ENCODE data around the gene CHST1.

Gene CHST1

DNA sequence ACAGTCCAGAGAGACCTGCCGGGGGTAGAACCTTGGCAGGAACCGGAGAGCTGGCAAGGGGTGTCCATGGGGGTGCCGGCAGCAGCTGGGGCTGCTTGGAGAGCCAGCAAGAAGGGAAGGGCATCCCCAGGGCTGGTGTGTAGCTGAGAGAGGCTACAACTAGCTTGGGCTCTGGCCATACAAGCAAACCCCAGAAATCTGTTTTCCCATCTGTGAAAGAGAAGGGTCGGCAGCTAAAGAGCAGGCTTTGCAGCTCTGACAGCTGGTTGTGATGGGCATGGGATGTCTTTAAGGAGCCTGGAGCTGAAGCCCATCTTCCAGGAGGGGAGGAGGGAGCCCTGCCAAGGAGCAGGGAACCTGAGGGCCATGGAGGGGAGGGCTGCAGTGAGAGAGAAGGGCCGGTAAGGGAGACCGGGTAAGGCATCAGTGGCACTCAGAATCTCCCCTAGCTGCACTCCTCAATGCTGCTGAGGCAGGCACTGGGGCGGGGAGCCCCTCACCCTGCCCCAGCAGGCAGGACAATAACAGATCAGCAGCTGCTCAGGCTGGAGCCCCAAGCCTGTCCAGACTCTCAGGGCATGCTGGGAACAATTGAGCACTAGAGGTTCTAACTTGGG lies 3.9 kb downstream of the CHST1 start:
- Histone ChIP-seq H3K27ac (no peak overlapping the region), H3K4me3 (no peak overlapping the region)

DNA sequence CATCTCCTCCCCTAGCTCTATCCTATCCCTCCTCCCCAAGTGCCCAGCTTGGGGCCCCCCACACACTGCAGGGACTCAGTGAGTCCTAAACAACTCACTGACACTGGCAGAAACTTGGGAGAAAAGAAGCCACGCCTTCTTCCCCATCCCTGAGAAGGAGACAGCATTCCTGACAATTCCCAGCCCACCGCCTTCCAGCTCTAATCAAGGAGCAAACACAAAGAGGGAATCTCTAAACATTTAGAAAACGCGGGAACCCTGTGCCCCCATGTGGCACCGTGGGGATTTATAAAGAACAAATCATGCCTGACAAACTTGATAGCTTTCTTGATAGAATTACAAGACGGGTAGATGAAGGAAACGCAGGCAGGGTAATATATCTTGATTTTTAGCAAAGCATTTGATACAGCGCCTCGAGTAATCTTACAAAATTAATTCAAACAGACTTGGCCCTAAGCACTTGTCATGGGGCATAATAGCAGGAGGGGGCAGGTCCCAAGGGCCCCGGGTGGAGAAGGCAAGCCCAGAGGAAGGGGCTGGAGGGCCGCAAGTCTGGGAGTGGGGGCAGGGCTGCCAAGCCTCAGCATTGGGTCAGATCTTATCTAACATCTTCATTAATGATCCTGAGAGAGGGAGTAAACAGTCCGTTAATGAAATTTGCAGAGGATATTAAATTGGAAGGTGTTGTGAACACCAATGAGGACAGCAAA lies 4.5 kb downstream of the CHST1 start:
- Histone ChIP-seq H3K4me3 (no peak overlapping the region), H3K27ac (no peak overlapping the region)

DNA sequence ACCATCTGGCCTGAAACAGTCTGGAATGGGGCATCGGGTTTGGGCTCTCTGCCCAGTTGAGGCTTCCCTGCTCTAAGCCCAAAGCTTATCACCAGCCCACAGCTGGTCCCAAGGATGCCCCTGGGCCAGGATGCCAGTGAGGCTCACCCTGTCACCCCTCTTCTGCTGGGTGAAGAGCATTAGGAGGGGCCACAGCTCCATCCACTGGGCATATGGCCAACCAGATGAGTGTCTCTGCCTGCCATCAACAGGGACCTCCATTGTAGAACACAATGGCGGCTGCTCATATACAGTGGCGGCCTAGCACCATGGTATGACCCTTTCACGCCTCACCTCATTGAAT lies 5.6 kb downstream of the CHST1 start:
- Histone ChIP-seq H3K27ac (no peak overlapping the region), H3K4me3 (no peak overlapping the region)

DNA sequence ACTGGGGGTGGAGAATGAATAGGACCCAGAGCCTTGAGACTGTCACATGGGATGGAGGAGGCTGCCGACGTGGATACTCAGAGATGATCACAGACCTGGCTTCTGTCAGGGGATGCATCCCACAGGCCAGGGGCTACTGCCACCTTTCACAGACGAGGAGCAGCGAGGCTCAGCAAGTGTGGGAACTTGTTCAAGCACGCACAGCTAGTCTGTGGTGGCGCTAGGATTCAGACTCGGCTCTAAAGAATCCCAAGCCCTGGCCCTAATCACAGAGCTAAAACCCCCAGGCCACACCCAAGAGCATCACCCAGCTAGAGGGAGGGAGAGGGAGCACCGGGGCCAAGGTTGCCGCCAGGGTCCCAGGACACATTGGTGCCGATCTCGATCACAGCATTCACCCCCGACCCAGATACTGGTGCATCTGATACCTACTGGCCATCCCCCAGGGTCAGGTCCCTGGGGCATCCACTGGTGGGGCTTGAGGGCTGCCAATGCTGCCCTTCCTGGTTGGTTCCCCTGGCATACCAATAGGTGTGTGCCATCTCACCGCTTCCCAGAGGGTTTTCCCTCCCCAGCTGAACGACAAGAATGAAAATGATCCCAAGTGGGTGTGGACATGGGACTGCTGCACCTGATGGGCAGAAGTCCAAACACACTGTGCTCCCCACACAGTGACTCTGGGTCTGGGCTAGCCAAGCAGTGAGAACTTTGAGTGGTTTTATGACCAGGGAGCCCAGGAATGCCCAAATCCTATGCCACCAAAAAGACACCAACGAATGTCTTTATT lies 6.2 kb downstream of the CHST1 start:
- Histone ChIP-seq H3K4me3 (no peak overlapping the region), H3K27ac (peak overlapping the region in 2 of 21 experiments; percentile 16 to 70)

DNA sequence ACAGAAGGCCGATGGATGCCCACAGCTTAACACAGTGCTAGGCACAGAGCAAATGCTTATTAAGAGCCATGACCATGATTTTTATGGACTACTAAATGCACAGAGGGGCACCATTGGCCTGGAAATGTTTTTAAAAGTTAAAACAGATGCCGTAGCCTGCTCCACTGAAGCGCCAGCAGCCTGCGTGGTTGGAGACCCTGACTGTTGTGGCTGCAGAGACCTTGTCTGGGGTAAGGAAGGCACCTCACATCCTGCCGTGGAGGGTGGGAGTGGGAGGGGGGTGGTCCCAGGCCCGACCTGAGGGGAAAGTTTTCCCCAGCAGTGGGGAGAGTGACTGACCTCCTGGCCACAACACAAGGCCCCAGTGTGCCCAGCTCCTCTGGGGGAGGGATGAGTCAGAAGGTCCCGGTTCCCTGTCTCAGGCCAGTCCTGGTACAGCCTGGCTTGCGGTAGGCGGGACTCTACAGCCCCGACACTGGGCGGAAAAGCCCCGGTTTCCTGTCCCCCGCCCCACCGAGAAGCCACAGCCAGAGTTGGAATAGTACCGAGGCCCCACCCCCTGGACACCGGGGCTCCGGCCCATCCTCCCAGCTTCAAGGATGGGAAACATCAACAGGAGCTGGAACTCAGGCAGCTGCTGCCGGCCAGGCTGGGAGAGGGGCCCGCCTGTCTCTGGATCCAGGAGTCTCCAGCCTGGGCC lies 7.0 kb downstream of the CHST1 start:
- peak overlapping the region in 4 of 21 experiments; percentile 16 to 70 (median 44) for H3K27ac ChIP-seq
- no peak overlapping the region for H3K4me3 ChIP-seq

DNA sequence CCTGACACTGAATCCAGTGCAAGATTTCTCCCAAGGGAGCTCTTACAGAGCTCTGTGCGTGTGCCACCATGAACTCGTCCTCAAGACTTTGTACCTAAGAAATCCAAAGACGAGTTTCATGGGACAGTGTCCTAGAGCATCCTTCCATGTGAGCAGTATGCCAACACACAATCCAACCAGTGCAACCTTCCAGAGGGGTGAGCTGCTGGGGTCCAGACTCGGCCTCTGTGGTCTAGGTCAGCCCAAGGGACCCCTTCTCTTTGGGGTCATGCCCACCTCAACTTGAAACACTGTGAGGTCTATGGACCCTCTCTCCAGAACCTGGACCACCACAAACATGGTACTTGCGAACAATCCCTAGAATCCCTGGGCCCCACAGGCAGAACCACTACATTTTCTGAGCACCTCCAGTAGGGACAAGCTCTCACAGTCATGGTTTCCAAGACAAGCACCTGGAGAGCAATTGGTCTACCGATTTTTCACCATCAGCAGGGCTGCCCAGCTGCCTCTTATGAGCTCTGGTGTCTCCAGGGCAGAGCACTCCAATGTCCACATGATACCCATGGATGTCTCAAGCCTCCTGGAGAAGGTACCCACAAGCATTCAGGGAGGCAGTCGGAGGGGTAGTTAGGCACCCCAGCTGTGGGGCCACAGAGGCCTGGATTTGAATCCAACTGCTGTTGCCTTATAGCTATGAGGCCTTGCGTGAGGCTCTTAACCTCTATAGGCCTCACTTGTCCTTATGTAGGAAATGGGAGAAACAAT lies 7.7 kb downstream of the CHST1 start:
- Histone ChIP-seq H3K27ac (peak overlapping the region in 3 of 21 experiments; percentile 33 to 70 (median 54)), H3K4me3 (no peak overlapping the region)

DNA sequence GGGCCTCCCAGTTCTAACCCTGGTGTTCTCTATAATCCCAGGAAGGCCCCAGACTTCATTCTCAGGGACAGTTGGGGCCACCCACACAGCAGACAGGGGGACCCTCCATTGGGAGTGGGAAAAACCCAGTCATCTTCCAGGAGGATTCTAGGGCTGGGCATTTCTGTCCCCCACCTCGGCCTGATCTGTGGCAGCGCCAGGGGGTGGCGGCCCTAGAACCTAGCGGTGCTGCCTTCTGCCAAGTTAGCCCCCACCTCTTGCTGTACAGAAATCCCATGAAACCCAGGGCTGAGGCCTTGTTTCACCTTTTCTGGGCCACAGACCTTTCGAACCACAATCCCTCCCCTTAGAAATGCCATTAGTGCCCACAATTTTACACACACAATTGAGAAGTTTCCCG lies 9.6 kb downstream of the CHST1 start:
- no peak overlapping the region for H3K27ac ChIP-seq
- H3K4me3 ChIP-seq, result no peak overlapping the region

DNA sequence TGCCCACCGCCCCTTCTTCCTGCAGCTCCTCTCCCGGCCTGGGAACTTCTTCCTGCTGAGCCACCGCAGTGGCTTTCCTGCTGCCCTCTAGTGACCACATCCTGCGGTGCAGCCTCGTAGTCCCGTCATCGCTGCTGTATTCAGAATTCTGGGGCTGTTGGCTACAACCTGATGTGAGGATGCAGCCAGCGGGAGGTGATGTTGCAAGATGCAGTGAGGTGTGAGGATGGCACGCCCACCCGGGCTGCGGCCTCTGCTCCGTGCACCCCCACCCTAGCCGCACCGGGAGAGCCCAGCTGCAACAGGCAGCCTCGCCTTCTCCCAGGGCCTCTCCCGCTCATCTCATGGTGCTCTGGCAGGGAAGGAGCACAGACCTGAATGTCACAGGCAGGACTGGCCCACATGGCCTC lies 10.1 kb downstream of the CHST1 start:
- Histone ChIP-seq H3K27ac (no peak overlapping the region), H3K4me3 (no peak overlapping the region)

DNA sequence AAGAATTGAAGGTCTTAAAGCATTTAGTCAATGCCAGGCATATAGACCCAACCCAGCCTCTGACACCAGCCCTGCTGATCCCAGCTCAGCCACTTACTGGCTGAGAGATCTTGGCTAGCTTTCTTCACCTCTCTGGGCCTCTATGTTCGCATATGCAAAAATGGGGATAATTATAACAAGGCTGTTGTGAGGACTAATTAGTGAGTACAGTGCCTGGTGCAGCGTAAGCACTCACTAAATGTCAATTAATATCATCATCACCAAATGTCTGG lies 10.5 kb downstream of the CHST1 start:
- Histone ChIP-seq H3K27ac (no peak overlapping the region), H3K4me3 (no peak overlapping the region)

DNA sequence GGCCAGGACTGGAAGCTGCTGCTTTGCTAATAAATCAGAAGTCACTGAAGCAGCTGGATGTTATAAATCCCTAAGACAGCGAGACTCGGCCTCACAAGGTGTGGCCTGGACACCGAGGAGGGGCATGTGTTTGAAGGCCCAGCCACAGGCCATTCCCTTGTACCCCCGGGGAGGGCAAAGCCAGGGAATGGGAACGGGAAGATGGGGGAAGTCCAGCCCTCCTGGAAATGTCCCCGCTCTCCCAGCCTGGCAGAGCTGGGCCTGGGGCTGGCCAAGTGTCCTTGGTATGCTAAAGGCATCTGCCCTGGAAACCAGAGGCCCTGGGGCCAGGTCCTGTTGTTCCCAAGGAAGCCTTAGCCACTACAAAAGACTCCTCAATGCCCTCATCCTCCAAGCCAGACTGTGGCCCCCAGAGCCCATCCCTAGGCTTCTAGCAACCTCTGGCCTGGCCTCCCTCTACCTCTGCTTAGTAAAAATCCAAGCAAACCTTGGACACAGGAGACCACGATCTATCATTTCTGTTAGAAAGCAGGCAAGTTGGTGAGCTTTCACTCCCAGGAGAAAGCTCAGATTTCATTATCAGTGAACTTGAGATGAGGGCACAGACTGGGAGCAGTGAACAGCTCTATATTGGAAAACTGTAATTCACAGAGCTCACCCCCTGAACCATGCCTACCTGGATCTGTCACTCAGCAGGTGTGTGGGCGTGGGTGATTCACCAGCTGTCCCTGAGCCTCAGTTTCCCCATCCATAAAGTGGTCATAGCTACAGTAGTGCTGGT lies 11.0 kb downstream of the CHST1 start:
- Histone ChIP-seq H3K4me3 (no peak overlapping the region), H3K27ac (no peak overlapping the region)

DNA sequence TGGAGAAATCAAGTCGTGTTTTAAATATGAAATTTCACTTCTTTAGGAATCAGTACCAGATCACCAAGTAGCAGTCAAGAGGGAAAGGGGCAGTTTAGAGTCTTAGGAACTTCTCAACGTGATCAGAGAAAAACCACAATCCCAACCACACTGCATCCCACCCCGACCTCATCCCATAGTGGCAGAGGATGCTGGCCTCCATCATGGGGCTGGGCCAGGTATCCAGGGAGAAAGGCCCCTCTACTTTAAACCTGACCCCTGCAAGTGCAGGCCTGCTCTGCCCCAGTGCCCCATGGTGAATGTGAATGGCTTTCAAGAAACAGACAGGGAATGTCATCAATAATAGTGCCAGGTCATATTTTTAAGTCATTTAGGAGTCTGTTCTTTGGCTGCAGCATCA lies 12.1 kb downstream of the CHST1 start:
- H3K27ac ChIP-seq, result no peak overlapping the region
- no peak overlapping the region for H3K4me3 ChIP-seq

DNA sequence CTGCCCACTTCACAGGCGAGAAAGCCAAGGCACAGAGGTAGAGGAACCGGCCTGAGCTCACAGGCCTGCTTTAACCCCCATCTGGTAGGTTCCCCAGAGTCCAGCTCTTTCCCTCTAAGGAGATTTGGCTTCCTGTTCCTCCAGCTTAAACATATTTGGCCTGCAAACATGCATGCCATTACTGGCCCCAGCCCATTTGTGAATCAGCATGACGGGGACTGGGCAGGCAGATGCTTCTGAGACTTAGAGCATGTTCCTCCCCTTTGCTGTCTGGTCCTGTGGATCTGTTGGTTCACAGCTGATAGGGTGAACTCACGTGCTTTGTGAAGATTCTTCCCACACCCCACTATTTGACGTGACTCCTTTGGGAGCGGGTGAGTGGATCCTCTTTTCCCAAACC lies 12.6 kb downstream of the CHST1 start:
- Histone ChIP-seq H3K27ac (no peak overlapping the region), H3K4me3 (no peak overlapping the region)

DNA sequence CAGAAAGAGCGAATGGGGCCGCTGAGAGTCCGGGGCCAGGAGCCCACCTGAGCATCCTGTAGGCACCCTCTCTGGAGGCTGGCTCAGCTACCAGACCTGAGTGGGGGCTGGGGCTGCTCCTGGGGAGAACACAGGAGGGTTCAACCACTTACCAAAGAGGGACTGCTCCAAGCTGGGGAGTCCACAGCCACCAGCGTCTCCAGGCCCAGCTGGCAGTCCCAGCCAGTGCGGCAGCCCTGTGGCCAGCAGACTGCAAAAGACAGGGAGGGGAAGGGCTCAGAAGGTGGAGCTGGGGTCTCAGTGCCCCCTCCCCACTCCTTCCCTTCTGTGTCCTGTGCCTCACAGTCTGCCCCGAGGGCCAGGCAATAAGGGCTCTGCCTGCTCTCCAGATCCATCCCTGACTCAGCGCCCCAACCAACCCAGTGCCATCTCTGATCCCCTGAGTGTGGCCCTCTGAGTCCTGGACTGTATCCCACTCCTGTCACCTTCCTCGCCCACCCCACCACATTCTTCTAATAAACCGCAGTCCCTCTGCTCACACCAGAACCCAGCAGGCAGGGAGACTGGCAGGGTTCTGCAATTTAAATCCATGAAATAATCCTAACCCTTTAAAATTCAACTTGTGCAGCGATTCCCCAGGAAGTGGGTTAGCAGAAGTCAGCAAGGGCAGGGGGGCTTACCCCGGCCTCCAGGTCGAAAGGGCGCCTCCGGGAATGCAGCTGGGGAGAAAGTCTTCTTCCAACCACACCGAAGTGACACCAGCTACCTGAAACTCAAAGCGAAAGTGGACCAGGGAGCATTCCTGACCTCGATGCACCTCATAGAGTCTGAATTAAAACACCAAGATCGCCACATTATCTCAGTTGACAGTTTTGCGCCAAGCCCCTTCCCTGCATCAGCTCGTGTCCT lies 13.3 kb downstream of the CHST1 start:
- Histone ChIP-seq H3K4me3 (no peak overlapping the region), H3K27ac (no peak overlapping the region)

DNA sequence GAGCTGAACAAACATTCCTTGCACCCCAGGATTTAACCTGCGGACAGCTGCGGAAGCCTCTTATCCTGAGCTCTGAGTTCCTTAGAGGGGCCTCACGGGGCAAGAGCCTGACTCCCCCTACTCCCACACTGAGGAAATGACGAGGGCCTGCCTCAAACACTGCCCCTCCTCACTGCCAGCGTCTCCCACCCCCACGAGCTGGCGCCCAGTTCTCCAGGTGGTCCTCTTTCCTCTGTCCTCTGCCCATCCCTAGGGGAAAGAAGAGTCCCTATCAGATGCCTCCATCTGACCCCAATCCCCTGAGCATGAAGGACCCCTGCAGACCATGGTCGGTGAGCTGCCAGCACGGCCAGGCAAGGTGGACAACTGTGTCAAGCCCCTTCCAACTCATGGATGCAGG lies 14.3 kb downstream of the CHST1 start:
- no peak overlapping the region for H3K4me3 ChIP-seq
- H3K27ac ChIP-seq, result no peak overlapping the region

DNA sequence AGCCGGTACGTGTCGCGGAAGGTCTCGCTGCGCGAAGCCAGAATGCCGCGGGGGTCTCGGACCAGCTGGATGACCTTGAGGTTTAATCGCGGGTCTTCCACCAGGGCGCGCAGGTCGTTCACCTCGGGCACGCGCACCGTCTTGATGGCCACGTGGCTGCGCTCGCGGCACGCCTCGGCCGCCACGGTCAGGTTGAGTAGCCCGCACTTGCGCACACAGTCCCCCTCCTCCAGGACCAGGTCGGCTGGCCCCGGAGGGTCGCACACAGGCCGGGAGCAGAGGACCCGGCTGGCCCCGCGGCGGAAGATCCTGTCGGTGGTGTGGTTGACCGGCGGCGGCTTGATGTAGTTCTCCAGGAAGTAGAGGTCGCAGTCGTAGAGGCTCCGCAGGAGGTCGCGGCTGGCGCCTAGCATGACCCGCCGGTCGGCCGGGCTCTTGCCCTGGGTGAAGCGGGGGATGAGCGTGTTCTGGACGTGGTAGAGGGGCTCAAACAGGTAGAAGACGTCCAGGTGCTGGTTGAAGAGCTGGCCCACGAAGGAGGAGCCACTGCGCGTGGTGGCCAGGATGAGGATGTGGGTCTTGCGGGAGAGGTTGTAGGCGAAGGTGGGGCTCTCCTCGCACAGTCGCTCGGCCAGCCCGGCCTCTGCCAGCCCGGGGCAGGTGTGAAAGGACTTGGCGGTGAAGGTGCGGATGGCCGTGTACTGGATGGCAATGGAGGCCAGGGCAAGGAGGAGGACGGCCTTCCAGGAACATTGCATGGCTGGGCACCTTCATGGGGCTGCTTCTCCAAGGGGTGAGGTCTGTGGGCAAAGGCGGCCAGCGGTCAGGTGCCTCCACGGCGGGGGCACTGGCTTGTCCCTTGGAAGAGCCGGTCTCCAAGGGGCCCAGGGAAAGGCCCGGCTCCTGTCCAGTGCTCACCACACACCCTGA lies 15.0 kb downstream of the CHST1 start:
- no peak overlapping the region for H3K27ac ChIP-seq
- H3K4me3 ChIP-seq, result no peak overlapping the region

DNA sequence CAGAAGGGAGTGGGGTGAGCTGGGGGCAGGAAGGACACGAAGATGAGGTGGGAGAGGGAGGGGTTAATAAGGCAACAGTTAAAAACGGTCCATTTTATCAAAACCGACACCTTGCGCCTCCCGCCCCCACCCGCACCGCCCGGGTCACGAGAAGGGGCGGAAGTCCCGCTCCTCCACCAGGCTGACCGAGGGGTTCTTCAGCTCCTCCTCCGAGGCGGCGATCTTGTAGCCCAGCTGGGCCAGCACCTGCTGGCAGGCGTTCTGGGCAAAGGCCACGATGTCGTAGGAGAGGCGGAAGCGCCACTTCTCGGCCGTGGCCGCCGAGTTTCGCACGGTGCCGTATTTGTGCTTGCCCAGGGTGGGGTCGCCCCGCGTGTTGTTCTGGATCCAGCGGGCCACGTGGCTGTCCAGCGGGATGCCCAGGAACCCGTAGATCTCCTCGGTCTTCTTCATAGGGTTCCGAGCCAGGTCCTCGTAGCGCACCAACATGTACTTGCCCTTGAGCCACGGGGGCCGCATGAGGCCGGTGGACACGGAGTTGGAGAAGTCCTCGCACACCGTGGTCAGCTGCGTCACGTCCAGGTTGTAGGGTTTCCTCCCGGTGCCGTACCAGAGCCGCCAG lies 15.8 kb downstream of the CHST1 start:
- Histone ChIP-seq H3K27ac (no peak overlapping the region), H3K4me3 (no peak overlapping the region)

DNA sequence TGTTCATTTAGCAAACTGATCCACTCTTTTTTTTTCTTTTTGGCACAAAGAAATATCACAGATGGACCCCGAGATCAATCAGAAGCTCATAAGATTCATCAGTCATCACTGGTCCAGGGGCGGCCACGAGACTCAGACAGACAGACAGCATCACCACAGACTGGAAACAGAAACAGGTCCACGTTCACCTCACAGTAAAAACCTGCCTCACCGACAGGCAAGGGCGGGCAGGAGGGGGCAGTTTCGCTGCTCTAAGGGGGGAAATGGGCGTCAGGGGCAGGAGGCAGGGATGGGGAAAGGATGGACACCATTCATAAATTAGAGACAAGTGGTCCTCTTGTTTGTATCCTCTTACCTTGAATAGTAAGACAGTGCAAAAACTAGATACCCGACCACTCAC lies 16.5 kb downstream of the CHST1 start:
- H3K4me3 ChIP-seq, result no peak overlapping the region
- no peak overlapping the region for H3K27ac ChIP-seq

All from skin epidermis (tissue), 12 donors.